GM21723 (cell line): ENCODE measurements around the gene SPATA2L.
"Not testable (repeated sequence)": the region's sequence is repeated elsewhere in the genome, so short reads cannot be mapped to it uniquely, and the experiment has no call there.

Experiments used
- ATAC-seq: cut with Tn5 transposase; IDR thresholded peaks from one replicate; pipeline ENCODE4 v1.9.1; 2021; ENCODE audit warnings: mild to moderate bottlenecking, moderate library complexity; ENCODE audit not compliant: unreplicated experiment

SPATA2L gene

GRCh38 chr16:89691231-89691985 lies 10.1 kb downstream of the SPATA2L start:
- ATAC-seq = no peak

- ATAC-seq = no peak
Observed at GRCh38 chr16:89690392-89690901, 11.1 kb downstream of the SPATA2L start.

- ATAC-seq = not testable (repeated sequence)
Observed at GRCh38 chr16:89689621-89690020, 11.9 kb downstream of the SPATA2L start.

GRCh38 chr16:89689142-89689541 lies 12.4 kb downstream of the SPATA2L start:
- ATAC-seq = no peak

GRCh38 chr16:89688395-89688794 lies 13.1 kb downstream of the SPATA2L start:
- no peak for ATAC-seq

GRCh38 chr16:89687092-89687940 lies 14.2 kb downstream of the SPATA2L start:
- peak; percentile 37 for ATAC-seq

GRCh38 chr16:89686520-89687091 lies 14.9 kb downstream of the SPATA2L start, which contains the start of gene CDK10:
CDK10 (plus strand) TSS chr16:89686689; CDS start chr16:89686711, 22 bp downstream.
- ATAC-seq = peak; percentile 82

- ATAC-seq = no peak
Observed at GRCh38 chr16:89685916-89686315, 15.6 kb downstream of the SPATA2L start.

GRCh38 chr16:89678258-89678657 lies 23.2 kb downstream of the SPATA2L start:
- no peak for ATAC-seq

GRCh38 chr16:89672177-89672941 lies 29.1 kb downstream of the SPATA2L start:
- ATAC-seq = no peak

GRCh38 chr16:89671565-89671964 lies 29.9 kb downstream of the SPATA2L start:
- not testable (repeated sequence) for ATAC-seq

GRCh38 chr16:89670496-89671431 lies 30.7 kb downstream of the SPATA2L start:
- no peak for ATAC-seq

GRCh38 chr16:89669755-89670154 lies 31.8 kb downstream of the SPATA2L start:
- ATAC-seq = no peak

- ATAC-seq = no peak
Observed at GRCh38 chr16:89668790-89669158, 32.7 kb downstream of the SPATA2L start.

GRCh38 chr16:89667633-89668032 lies 33.9 kb downstream of the SPATA2L start:
- ATAC-seq = no peak

GRCh38 chr16:89667000-89667399 lies 34.5 kb downstream of the SPATA2L start:
- ATAC-seq = not testable (repeated sequence)

GRCh38 chr16:89664238-89664637 lies 37.3 kb downstream of the SPATA2L start:
- ATAC-seq = not testable (repeated sequence)

GRCh38 chr16:89661215-89661614 lies 40.3 kb downstream of the SPATA2L start:
- no peak for ATAC-seq

GRCh38 chr16:89660146-89660545 lies 41.4 kb downstream of the SPATA2L start:
- no peak for ATAC-seq
